ENCODE data around the gene COX5A.

GRCh38 chr15:74890665-74890960 lies 47.3 kb downstream of the COX5A start:
- no peak for TF ChIP-seq POLR2A (IDR thresholded peaks at IDR 0.05)
- TF ChIP-seq, protein P1, sequence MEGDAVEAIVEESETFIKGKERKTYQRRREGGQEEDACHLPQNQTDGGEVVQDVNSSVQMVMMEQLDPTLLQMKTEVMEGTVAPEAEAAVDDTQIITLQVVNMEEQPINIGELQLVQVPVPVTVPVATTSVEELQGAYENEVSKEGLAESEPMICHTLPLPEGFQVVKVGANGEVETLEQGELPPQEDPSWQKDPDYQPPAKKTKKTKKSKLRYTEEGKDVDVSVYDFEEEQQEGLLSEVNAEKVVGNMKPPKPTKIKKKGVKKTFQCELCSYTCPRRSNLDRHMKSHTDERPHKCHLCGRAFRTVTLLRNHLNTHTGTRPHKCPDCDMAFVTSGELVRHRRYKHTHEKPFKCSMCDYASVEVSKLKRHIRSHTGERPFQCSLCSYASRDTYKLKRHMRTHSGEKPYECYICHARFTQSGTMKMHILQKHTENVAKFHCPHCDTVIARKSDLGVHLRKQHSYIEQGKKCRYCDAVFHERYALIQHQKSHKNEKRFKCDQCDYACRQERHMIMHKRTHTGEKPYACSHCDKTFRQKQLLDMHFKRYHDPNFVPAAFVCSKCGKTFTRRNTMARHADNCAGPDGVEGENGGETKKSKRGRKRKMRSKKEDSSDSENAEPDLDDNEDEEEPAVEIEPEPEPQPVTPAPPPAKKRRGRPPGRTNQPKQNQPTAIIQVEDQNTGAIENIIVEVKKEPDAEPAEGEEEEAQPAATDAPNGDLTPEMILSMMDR (IDR thresholded peaks at IDR 0.05): no peak

All from right lobe of liver (tissue), 4 donors.